SK-N-MC (cell line): ENCODE results near the gene ANKRD18A.
"Not testable (repeated sequence)": the region's sequence is repeated elsewhere in the genome, so short reads cannot be mapped to it uniquely, and the experiment has no call there.

Experiments
- DNase-seq: peaks from one replicate; pipeline ENCODE4 v3.0.0-alpha.2; 2011; ENCODE audit warnings: low read depth, low spot score
- H3K27ac ChIP-seq: fragments of 200-600 bp; sonication (generic); 2 replicates; pipeline ENCODE4 v1.5.1; 2016; ENCODE audit warnings: mixed run types
- H3K36me3 ChIP-seq: fragments of 200-600 bp; sonication (generic); 2 replicates; pipeline ENCODE4 v1.6.1; 2017; ENCODE audit warnings: antibody characterized with exemption, low read length, mixed read lengths; ENCODE audit not compliant: insufficient read depth
- H3K4me3 ChIP-seq: fragments of 200-600 bp; sonication (generic); 2 replicates; pipeline ENCODE4 v1.5.1; 2016
- H3K9ac ChIP-seq: fragments of 200-600 bp; sonication (generic); 2 replicates; pipeline ENCODE4 v1.8.0; 2017; ENCODE audit warnings: mixed run types, mixed read lengths; ENCODE audit not compliant: insufficient read length
- H3K9me3 ChIP-seq: fragments of 200-600 bp; sonication (generic); 2 replicates; pipeline ENCODE4 v1.6.1; 2017; ENCODE audit warnings: low read depth, mild to moderate bottlenecking, antibody characterized with exemption, low read length, moderate library complexity, mixed read lengths
- EZH2 ChIP-seq: fragments of 200-600 bp; sonication (generic); IDR thresholded peaks from one replicate; pipeline ENCODE4 v1.6.1; 2017; ENCODE audit warnings: antibody characterized with exemption
- FOXP2 ChIP-seq: optimal IDR thresholded peaks from 2 replicates; pipeline ENCODE3; 2011; ENCODE audit warnings: mild to moderate bottlenecking, moderate library complexity; ENCODE audit not compliant: insufficient read depth; ENCODE audit errors: extremely low read length, control extremely low read depth

ANKRD18A gene

DNA sequence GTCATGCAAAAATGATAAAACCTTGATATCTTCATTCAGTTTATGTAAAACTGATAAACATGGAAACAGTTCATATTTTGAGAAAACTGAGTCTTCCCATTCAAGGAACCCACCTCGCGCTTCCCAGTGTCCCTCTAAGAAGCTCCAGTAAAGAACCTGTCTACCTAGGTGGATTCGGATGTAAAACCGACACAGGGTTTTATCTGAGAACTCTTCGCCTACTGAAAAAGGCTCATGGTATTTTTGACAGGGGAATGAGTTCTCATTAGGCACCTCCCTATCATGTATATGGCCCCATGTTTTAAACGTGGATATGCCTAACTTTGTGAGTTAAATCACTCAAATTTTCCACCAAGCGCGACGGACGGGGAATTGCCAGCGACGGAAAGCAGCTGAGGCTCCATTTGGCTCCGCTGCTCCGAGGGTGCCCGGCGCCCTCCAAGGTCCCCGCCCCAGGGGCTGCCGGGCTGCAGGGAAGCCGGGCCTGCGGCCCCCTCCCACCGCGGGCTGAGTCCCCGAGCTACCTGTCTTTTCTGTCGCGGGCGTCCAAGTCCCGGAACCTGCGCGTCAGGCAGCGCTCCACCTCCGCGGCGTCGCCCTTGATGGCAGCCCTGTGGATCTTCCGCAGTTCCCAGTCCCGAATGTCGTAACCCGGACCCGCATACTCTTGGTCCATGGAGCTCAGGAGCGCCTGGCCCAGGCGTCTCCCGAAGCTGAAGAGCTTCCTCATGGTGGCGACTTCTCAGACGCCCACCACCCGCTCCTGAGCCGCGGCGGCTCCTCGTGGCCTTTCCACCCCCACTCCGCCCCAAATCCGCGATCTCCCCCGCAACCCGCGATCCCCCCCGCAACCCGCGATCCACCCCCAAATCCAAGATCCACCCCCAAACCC, 594 bp downstream of the ANKRD18A start:
- TF ChIP-seq FOXP2 (no peak), EZH2 (peak; percentile 88)
- Histone ChIP-seq H3K36me3 (no peaks in the 10 kb centered on the region), H3K9ac (no peak overlapping the region), H3K4me3 (peak overlapping the region; percentile 55), H3K9me3 (peaks cover 4% of the 10 kb centered on the region; the same call in 1 of the 2 replicates), H3K27ac (no peak overlapping the region)
- DNase-seq, result no peak

DNA sequence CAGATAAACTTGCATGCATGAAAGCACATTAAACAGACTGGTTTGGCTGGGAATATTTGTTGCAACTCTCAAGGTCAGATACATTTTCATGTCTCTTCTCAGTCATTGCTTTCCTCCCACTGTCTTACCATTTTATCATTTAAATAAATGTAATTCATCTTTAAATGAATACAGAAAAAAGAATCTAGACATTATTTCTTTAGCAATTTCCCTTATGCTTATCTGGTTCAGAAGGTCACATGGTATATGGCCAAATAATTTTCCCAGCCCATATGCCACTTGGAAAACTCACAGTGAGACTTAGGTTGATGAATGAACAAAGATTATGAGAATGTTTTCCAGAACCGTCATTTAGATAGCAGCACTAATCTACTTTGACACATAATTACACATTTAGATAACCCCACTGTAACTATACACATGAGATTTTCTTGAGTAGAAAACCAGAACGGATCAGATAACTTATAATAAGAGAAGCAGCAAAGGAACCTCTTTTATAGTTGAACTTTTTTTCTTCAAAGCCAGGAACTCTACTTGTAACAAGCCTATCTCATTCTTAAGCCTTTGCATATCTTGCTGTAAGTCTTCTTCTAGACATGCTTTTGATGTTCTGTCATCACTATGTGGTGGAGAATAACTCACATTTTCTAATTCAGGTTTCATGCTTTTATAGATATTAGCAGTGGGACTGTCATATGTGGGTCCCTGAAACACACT, 22.2 kb downstream of the ANKRD18A start:
- not testable (repeated sequence) for H3K9me3 ChIP-seq, H3K36me3 ChIP-seq, H3K9ac ChIP-seq, DNase-seq, H3K27ac ChIP-seq, H3K4me3 ChIP-seq

DNA sequence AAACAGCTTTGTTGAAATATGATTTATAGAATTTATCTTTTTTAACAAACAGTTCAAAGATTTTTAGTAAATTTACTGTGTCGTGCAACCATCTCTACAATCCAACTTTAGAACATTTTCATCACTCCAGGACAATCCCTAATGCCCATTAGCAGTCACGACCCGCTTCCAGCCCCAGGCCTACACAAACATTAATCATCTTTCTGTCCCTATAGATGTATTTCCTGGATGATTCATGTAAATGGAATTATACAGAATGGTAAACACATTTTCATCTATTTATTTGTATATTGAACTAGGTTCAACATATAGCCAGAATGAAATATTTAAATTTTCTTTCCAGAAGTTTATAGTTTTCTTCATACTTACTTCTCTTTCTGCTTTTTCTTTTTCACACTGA, 25.3 kb downstream of the ANKRD18A start:
- H3K27ac ChIP-seq, H3K9ac ChIP-seq, H3K36me3 ChIP-seq, H3K9me3 ChIP-seq, DNase-seq, H3K4me3 ChIP-seq: not testable (repeated sequence)

DNA sequence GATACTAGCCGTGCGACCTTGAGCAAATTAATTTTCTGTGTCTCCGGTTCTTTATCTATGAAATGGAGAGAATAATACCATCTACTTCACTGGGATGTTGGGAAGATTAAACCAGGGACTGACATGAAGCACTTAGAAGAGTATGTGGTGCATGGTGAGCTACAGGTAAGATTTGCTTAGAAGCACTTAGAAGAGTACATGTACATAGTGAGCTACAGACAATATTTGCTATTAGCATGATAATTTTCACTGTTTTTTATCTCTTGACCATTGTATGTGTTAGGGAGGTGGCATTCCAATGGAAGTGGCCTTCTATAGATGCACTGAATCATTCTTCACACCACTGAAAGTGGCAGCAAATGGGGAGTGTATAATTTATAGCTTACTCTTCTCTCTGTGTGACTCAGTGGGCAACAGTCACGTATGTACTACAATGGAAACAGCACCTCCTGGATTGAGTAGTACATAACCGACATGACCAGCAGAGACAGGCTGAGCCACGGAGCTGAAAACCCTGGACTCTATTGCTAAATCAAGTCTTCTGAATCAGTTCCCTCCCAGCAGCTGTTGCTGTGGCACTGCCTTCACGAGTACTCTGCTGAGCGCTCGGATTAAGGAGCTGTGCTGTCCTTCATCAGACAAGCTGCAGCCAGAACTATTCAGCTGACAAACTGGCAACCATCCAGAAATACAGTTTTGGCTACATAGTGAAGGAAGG, 28.9 kb downstream of the ANKRD18A start:
- H3K4me3 ChIP-seq, H3K36me3 ChIP-seq, H3K9me3 ChIP-seq, H3K9ac ChIP-seq, DNase-seq, H3K27ac ChIP-seq: not testable (repeated sequence)

DNA sequence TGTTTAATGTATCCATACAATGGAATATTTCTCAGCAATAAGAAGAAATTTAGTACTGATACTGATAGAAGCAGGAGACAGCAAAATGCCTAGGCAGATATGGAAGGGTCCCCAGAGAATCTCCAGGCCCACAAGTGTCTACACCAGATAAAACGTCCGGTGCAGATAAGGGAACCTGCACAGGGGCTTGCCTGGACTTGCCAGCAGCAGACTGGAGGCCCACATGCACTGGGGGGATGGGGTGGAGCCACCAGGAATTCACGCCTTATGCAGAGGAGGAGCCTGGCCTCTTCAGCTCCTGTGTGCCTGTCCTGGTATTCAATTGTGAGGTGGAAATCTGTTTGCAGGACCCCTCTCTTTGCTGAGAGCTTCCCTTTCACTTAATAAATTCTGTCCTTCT, 36.6 kb downstream of the ANKRD18A start:
- H3K4me3 ChIP-seq, DNase-seq, H3K27ac ChIP-seq, H3K36me3 ChIP-seq, H3K9ac ChIP-seq, H3K9me3 ChIP-seq: not testable (repeated sequence)

DNA sequence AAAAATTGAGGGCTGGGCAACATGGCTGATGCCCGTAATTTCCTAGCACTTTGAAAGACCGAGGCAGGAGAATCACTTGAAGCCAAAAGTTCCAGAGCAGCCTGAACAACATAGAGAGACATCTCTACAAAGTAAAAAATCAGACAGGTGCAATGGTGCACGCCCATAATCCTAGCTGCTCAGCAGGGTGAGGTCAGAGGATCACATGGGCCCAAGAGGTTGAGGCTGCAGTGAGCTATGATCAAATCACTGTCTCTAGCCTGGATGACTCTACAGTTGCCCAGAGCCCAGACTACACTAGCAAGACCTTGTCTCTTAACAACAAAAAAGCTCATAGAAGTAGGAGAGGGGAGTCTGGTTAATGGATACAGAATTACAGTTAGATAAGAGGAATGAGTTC, 40.3 kb downstream of the ANKRD18A start:
- not testable (repeated sequence) for H3K4me3 ChIP-seq, H3K9ac ChIP-seq, H3K9me3 ChIP-seq, H3K36me3 ChIP-seq, H3K27ac ChIP-seq, DNase-seq

DNA sequence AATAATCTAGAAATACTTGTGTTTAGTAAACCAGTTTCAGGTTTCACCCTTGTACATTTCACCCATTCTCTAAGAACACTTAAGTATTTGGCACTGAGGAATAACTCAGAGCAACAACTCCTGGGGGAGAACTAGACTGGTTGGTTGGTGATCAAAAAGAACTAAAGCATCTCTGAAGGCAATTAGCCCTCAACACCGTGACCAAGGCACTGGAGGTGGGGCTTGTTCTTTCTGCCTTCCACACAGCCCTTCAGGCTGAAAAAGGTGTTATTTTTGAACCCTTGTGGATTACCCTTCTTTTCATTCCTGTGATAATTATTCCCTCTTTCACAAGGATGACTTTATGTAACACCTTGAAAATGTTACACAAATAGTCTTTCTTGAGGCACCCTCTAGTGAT, 44.2 kb downstream of the ANKRD18A start:
- DNase-seq, H3K4me3 ChIP-seq, H3K9ac ChIP-seq, H3K9me3 ChIP-seq, H3K36me3 ChIP-seq, H3K27ac ChIP-seq: not testable (repeated sequence)

DNA sequence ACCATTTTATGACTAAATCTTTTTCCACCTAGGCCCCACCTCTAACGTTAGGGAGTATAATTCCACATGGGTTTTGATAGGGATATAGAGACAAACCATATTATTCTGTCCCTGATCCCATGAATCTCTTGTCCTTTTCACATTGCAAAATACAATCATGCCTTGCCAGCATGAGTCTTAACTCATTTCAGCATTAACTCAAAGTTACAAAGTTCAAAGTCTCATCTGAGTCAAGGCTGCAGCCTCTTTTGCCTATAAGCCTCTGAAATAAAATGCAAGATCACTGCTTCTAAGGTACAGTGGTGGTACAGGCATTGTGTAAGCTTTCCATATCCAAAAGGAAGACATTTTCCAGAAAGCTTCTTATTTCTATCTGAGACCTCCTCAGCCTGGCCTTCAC, 54.3 kb downstream of the ANKRD18A start:
- H3K27ac ChIP-seq, H3K9me3 ChIP-seq, H3K9ac ChIP-seq, H3K4me3 ChIP-seq, H3K36me3 ChIP-seq, DNase-seq: not testable (repeated sequence)

DNA sequence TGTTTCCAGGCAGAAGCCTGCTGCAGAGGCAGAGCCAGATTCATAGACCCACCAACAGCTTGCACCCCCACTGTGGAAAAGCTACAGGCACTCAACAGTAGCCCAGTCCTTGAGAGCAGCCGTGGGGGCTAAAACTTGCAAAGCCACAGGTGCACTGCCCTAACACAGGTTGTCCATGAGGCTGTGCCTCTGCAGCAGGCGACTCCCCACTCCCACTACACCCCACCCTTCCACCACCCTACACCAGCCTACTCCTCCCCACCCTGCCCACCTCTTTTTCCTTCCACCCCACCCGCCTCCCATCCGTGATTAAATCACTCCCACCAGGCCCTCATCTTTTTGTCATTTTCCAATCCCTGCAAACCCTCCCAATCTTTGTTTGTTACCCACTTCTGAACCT, 55.2 kb downstream of the ANKRD18A start:
- not testable (repeated sequence) for DNase-seq, H3K4me3 ChIP-seq, H3K27ac ChIP-seq

DNA sequence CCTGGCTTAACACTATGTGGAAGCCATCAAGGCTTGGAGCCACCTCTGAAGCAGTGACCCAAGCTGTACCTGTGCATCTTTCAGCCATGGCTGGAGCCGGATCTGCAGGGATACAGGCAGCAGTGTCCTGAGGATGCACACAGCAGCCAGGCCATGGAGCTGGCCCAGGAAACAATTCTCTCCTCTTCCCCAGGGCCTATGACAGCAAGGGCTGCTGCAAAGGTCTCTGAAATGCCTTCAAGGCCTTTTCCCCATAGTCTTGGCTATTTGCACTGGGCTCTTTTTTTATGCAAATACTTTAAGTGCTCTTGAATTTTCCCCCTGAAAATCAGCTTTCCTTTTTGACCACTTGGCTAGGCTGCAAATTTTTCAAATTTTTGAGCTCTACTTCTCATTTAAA, 56.5 kb downstream of the ANKRD18A start:
- not testable (repeated sequence) for H3K27ac ChIP-seq, H3K36me3 ChIP-seq, H3K9me3 ChIP-seq, H3K4me3 ChIP-seq, H3K9ac ChIP-seq, DNase-seq

More for the DNA sequence above, 55.2 kb downstream of the ANKRD18A start:
- not testable (repeated sequence) for H3K9ac ChIP-seq, H3K9me3 ChIP-seq, H3K36me3 ChIP-seq

DNA sequence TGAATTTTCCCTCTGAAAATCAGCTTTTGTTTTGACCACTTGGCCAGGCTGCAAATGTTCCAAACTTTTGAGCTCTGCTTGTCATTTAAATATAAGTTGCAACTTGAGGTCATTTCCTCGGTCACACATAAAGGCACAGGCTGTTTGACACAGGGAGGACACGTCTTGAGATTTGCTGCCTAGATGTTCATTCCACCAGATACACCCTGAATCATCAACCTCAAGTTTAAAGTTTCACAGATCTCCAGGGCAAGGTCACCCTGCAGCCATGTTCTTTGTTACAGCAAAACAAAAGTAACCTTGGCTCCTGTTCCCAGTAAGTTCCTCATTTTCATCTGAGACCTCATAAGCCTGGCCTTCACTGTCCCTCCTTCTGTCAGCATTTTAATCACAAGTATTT, 59.3 kb downstream of the ANKRD18A start:
- H3K9me3 ChIP-seq, H3K27ac ChIP-seq, DNase-seq, H3K36me3 ChIP-seq, H3K9ac ChIP-seq, H3K4me3 ChIP-seq: not testable (repeated sequence)

DNA sequence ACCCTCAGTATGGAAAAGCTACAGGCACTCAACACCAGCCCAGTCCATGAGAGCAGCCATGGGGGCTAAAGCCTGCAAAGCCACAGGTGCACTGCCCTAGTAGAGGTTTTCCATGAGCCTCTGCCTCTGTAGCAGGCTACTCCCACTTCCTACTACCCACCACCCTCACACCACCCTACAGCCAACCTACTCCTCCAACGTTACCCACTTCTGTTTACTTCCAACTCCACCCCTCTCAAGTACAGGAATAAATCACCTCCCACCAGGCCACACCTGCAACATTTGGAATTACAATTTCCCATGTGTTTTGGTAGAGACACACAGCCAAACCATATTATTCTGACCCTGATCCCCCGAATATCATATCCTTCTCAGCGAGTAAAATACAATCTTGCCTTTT, 61.2 kb downstream of the ANKRD18A start:
- H3K9ac ChIP-seq, H3K4me3 ChIP-seq, H3K27ac ChIP-seq, DNase-seq, H3K9me3 ChIP-seq, H3K36me3 ChIP-seq: not testable (repeated sequence)

DNA sequence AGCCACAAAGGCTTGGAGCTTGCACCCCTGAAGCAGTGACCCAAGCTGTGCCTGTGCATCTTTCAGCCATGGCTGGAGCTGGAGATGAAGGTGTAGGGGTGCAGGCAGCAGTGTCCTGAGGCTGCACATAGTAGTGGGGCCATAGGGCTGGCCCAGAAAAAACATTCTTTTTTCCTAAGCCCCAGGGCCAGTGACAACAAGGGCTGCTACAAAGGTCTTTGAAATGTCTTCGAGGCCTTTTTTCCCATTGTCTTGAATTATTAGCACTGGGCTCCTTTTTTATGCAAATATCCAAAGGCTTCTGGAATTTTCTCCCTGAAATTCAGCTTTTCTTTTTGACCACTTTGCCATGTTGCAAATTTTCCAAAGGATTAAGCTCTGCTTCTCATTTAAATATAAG, 62.6 kb downstream of the ANKRD18A start:
- not testable (repeated sequence) for H3K27ac ChIP-seq, H3K4me3 ChIP-seq, H3K9me3 ChIP-seq

DNA sequence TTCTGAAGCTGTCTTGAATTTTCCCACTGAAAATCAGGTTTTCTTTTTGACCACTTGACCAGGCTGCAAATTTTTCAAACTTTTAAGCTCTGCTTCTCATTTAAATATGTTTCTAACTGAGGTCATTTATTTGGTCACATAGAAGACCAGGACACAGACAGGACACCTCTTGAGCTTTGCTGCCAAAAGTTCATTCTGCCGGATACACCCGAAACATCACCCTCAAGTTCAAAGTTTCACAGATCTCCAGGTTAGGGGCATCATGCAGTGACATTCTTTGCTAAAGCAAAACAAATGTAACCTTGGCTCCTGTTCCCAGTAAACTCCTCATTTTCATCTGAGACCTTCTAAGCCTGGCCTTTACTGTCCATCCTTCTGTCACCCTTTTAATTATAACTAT, 65.4 kb downstream of the ANKRD18A start:
- not testable (repeated sequence) for H3K27ac ChIP-seq, H3K9me3 ChIP-seq, DNase-seq, H3K36me3 ChIP-seq, H3K4me3 ChIP-seq, H3K9ac ChIP-seq

More for the DNA sequence above, 62.6 kb downstream of the ANKRD18A start:
- H3K9ac ChIP-seq, DNase-seq, H3K36me3 ChIP-seq: not testable (repeated sequence)
